Putamen (tissue), 1 donor: ENCODE data around the gene CTDSP2.
A peak's percentile ranks its signal among the peaks of the same experiment; 100 is the strongest.
"Not testable (repeated sequence)": the region's sequence is repeated elsewhere in the genome, so short reads cannot be mapped to it uniquely, and the experiment has no call there.

ENCODE experiments used
- DNase-seq: peaks from one replicate; pipeline ENCODE4 v3.0.0-alpha.2; 2016; ENCODE audit warnings: low spot score

The CTDSP2 gene, protein sequence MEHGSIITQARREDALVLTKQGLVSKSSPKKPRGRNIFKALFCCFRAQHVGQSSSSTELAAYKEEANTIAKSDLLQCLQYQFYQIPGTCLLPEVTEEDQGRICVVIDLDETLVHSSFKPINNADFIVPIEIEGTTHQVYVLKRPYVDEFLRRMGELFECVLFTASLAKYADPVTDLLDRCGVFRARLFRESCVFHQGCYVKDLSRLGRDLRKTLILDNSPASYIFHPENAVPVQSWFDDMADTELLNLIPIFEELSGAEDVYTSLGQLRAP

GRCh38 chr12:57846577-57847319 lies at the start of gene CTDSP2:
Gene CTDSP2, minus strand, starts transcription at chr12:57846729. Its CDS starts 294 bp downstream, at chr12:57846435.
- DNase-seq, result peak; percentile 99

- no peak for DNase-seq
Observed at GRCh38 chr12:57896115-57896433, 49.5 kb upstream of the CTDSP2 start.

- DNase-seq, result no peak
Observed at GRCh38 chr12:57895389-57896114, 49.0 kb upstream of the CTDSP2 start.

DNA sequence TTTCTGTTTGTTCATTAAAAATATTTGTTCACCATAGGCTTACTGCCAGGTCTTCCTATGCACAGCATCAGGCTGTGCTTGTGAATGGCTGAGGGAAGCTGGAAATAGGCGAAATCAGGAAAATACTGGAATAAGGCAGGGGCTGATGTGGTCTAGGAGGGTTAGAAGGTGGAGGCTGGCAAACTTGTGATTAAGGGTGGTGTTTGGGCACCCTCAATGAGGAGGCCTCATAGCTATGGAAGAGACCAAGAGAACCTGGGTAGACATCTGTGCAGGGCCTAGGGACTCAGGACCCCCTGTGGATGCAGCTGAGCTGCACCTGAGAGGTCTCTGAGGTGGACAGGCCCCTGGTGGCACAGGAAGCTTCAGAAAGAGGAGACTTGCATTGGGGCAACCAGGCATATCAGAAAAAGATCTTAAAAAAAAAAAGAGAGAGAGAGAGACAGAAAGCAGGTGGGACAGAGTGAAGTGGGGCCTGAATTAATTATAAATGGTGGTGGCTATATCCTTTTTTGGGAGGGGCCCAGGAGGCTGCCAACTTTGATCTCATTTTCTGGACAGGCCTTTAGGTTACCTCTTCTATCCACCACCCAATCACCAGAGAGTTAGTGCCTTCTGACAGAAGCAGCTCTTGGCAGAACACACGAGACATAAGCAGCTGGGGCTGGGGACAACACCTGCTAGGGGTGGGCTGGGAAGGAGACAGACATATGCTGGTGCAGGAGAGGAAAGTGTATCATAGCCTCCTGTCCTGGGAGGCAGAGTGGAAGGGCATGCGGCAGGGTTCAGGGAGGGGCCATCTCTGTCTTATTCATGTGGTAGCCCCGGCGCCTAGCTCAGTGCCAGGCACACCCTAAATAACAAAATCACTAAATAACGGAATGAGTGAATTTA lies 48.1 kb upstream of the CTDSP2 start:
- DNase-seq, result no peak

- DNase-seq, result peak; percentile 87
Observed at GRCh38 chr12:57893431-57894353, 47.2 kb upstream of the CTDSP2 start.

DNA sequence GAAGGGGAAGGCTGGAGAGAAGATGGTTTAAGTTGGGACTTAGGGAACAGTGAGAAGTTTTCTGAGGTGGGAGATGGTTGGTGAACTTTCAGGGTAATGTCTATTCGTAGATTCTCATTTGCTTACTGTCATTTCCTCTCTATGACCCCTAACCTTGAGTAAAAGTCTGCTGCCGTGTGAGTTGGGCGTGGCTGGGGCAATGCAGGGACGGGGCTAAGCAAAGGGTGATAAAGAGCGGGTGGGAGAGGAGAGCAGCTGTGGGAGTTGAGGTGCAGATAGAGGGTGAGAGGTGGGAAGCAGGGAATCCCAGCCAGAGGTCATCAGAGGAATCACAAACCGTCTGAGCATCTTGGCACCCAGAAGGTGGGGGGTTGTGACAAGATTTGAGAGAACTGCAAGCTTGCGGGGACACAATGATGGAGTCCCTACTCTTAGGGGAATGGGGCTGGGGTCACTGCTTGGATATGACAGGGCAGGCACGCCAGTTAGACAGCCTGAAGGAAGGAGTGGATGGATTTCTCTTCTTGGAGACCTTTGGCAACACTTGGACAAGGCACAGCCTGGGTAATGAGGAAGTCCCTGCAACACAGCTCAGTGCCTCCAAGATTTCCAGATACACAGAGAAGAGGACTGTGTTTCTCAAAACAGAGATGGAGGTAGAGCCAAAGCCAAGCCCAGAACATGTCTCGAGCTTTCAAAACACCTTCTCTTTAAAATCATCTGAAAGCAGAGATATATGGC lies 45.9 kb upstream of the CTDSP2 start:
- no peak for DNase-seq

GRCh38 chr12:57891542-57892228 lies 45.2 kb upstream of the CTDSP2 start:
- no peak for DNase-seq

- DNase-seq, result no peak
Observed at GRCh38 chr12:57890191-57891115, 43.9 kb upstream of the CTDSP2 start.

GRCh38 chr12:57889500-57889989 lies 43.0 kb upstream of the CTDSP2 start:
- no peak for DNase-seq

GRCh38 chr12:57888409-57889157 lies 42.1 kb upstream of the CTDSP2 start:
- peak; percentile 83 for DNase-seq

DNA sequence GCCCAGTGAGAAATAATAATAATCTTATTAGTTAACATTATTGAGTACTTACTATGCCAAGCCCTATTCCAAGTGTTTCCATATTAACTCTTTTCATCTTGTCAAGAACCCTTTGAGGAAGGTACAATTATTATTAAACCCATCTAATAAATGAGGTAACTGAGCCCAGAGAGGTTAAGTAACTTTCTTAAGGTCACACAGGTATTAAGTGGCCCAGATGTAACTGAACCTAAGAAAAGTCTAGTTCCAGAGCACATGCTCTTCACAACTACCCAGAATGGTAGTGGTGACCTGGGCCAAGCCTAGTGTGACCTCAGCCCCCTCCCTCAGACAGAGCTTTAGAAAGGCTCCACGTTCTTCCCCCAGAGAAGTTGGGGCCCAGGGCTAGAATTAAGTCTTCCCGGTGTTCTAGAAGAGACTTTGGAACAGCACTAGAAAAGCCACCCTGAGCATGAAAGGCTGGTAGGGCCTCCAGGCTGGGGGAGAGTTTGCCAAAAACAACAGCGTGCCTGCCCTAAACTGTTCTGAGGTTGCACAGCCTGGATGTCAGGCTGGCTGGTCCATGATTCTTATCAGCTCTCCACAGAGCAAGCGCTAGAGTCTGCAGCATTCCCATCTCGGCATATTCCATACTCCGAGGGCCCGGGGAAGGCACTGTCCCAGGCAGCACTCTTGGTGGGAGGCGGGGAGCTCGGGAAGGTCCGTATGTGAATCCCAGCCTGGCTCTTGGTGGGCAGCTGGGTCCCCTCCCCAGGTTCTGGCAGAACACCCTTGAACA lies 41.3 kb upstream of the CTDSP2 start:
- DNase-seq, result no peak

DNA sequence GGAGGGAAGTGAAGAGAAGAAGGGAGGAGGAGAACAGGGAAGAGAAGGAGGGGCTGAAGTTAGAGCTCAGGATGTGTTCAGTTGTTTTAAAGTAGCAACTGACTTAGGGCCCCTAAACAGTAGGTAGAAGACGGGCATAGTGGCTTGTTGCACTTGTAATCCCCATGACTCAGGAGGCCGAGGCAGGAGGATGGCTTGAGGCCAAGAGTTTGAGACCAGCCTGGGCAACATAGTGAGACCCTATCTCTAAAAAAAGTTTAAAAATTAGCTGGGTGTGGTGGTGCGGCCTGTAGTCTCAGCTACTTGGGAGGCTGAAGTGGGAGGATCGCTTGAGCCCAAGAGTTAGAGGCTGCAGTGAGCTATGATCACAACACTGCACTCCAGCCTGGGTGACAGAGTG lies 40.4 kb upstream of the CTDSP2 start:
- not testable (repeated sequence) for DNase-seq

DNA sequence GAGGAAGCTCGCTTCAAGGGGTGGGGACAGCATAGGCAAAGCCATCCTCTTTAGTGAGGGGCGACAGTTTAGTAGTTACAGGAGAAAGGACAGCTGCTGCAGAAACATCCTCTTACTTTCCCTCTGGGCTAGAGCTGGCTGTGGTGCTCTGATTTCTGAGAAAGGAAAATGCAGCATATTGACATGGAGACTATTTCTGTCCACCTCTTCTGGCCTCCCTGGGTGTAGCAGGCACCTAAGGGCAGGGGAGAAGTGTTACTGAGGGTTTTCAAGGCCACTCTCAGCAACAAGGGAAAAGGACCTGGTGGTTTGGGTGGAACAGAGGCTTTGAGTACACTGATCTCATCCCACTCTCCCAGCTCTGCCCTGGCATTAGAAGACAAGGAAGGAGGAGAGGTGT lies 40.0 kb upstream of the CTDSP2 start:
- DNase-seq, result no peak

- DNase-seq, result no peak
Observed at GRCh38 chr12:57885207-57885606, 38.7 kb upstream of the CTDSP2 start.

DNA sequence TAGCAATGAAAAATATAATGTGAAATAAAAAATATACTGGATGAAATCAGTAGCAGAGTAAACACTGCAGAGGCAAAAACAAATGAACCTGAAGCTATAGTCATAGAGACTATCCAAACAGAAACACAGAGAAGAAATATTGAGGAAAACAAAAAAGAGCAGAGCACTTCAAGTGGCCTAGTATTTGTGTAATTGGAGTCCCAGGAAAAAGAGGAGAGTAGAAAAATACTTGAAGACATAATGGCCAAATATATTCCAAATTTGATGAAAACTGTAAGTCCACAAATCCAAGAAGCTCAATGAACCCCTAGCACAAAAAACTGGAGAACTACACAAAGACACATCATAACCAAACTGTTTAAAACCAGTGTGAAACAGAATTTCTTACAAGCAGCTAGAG lies 37.2 kb upstream of the CTDSP2 start:
- no peak for DNase-seq

DNA sequence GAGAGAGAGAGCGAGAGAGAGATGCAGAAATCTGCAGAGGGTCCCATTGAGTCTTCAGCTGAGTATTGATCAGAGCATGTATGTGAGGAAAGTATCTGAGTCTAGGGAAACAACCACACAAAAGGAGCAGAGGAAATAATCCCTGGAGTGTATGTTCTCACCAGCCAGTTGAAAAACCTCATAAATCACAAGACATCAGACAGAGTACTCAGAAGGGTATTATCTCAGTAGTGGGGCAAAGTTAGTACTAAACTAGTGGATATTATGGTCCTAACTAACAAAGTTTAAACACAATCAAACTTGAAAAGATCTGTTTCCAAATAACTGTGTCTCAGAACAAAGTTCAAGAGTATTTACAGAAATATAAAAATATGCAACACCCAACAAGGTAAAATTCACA lies 36.5 kb upstream of the CTDSP2 start:
- no peak for DNase-seq

GRCh38 chr12:57882575-57882974 lies 36.0 kb upstream of the CTDSP2 start:
- DNase-seq, result no peak
